ENCODE data around the gene CRADD. TPM values are rescaled to one million over a fixed set of nuclear protein-coding genes. Genes with fewer than 3 reads are reported as not detected.
"Not testable (repeated sequence)": the region's sequence is repeated elsewhere in the genome, so short reads cannot be mapped to it uniquely, and the experiment has no call there.

Gene CRADD
- polyA plus RNA-seq, result 10 to 100 TPM; 10.9 to 14.6 (median 13.0) TPM

DNA sequence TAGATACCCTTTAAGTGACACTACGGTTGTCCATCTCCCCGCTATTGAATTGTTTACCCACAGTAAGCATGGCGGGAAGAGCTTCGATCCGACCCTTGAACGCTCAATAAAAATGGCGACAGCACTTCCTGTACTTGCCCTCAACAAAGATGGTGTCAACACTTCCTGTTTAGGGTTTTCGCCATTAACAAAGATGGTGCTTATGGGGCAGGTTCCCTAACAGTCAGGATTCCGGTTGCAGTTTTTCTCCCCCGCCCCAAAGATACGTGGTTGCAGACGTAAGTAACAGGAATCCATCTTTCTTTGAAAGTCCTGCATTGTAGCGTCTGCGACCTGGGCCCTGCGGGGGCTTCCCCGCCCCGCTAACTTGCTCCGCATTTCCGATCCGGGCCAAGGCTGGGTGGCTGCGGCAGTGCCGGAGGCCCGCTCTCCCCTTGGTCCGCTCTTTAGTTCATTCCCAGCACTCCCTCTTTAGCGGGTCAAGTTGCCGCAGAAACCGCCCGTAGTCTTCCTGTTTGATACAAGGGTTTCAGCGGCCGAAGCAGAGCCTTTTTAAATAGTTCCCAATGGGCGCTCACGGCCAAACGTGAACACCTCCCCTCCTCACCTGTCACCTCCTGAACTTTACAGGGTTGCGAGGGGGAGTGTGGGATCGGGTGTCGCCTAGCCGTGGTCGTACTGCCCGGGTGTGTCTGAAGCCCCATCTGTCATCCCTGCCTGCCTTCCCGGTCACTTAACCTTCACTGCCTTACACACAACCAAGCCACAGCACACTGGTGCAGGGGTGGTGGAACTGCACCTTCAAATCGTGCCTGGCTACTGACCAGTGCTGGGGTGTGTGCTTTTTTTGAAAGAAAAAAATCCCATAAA is at the start of gene CRADD:
TSS of gene CRADD (plus strand) at position 181 of the 870 bp plus-strand sequence.
- H3K27ac ChIP-seq (ENCODE audit: low read depth, low read length), result peak within 1 kb of the TSS; percentile 95
- WGBS, 3 donors, result 0 to 1% (median 1%) methylated on average over 41 of the region's 41 CpGs

DNA sequence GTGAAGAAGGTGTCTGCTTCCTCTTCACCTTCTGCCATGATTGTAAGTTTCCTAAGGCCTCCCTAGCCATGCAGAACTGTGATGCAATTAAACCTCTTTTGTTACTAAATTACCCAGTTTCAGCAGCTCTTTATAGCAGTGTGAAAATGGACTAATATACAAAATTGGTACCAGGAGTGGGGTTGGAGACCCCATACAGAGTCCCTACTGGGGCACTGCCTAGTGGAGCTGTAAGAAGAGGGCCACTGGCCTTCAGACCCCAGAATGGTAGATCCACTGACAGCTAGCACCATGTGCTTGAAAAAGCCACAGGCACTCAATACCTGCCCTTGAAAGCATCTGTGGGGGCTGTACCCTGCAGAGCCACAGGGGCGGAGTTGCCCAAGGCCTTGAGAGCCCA is 44.8 kb upstream of the CRADD start:
- WGBS, 3 donors, result 97 to 100% (median 100%) methylated on average over 1 of the region's 1 CpG
- no peak overlapping the region for H3K27ac ChIP-seq (ENCODE audit: low read depth, low read length)

DNA sequence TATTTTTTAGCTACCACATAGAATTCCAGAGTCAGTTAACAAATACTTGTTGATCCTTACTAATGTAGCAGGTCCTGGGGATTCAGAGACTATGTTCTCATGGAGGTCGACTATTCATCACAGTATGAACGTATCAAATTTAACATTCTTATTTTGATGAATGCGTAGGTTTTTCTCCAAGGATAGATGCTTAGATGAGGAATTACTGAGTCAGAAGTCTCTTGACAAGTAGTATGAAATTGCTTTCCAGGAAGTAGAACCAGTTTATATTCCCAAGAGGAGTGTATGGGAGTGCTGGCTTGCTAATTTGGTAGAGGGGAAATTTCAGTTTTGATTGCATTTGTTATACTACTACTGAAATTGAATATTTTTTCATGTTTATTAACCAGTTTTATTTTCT is 42.8 kb upstream of the CRADD start:
- 66 to 86% (median 70%) methylated on average over 3 of the region's 3 CpGs for WGBS, 3 donors
- H3K27ac ChIP-seq (ENCODE audit: low read depth, low read length), result no peak overlapping the region

DNA sequence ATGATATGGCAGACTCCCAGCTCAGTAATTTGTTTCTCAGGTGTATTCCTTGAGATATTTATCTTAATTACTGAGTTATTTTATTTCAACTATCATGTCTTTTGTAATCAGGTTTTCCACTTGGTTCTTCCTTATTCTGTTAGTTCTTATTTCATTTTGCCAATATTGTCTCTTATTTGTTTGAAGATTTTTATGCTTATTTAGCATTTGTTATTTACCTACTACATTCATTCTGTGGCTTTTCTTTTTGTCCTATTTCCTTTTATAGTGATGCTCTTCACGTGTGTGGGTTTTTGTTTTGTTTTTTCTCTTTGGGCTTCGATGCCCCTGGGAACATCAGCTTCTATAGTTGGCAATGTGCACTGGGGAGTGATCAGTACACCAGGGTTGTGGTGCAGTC is 40.5 kb upstream of the CRADD start:
- WGBS, 3 donors, result 83 to 87% (median 84%) methylated on average over 2 of the region's 2 CpGs
- no peak overlapping the region for H3K27ac ChIP-seq (ENCODE audit: low read depth, low read length)

DNA sequence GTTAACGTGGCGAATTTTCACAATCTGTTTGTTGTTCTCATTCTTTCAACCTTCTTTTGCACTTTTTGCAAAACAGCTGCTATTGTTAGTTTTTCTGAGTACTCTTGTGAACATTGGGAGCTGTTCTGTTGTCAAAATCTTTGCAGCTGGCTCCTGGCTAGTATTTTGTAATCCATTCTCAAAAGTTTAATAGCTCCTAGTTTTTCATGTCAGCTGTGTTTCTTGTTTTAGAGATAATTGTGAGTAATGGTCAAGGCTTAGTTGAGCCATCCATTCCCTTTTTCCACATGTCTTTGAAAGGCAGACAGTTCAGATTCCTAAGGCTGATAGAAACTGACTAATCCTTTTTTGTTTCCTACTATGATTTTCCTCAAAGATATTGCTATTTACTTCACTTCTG is 39.1 kb upstream of the CRADD start:
- 78 to 86% (median 82%) methylated on average over 2 of the region's 2 CpGs for WGBS, 3 donors

DNA sequence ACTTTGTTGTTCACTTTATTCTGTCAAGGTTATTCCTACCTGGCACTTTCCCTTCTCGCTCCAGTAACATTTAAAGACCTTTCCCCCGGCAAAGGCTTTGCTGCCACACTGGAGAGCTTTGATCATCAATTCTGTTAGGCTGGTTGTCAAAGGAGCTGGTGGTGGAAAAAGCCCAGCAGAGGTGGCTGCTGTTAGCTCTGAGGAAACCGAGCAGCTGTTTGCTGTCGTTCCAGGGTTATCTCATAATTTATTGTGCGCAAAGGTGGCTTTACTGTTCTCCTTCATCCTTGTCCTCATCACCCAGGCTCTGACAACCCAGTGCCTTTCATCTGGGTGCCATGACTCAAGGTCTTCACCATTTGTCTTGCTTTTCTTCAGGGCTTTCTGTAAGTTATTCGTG is 38.2 kb upstream of the CRADD start:
- WGBS, 3 donors, result 21 to 69% (median 68%) methylated on average over 6 of the region's 6 CpGs
- H3K27ac ChIP-seq (ENCODE audit: low read depth, low read length), result no peak overlapping the region

More for the DNA sequence above, 39.1 kb upstream of the CRADD start:
- no peak overlapping the region for H3K27ac ChIP-seq (ENCODE audit: low read depth, low read length)

DNA sequence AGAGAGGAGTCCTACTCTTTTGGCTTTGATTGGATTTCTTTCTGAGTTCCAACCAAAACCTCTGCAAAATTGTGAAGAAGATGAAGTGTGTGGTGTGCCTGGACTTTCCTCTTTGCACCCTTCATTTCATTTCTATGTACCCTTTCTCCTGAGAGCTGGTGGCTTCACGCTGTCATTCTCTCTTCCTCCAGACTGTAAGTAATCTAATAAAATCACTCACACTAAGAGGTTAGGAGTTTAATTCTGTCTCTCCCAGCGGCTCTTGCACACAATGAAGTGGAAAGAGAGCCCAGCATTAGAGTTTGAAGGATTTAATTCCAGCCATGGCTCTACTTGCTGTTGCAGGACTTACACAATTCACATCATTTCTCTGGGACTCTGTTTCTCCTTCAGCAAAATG is 37.8 kb upstream of the CRADD start:
- WGBS, 3 donors, result 69 to 85% (median 79%) methylated on average over 2 of the region's 2 CpGs
- no peak overlapping the region for H3K27ac ChIP-seq (ENCODE audit: low read depth, low read length)

DNA sequence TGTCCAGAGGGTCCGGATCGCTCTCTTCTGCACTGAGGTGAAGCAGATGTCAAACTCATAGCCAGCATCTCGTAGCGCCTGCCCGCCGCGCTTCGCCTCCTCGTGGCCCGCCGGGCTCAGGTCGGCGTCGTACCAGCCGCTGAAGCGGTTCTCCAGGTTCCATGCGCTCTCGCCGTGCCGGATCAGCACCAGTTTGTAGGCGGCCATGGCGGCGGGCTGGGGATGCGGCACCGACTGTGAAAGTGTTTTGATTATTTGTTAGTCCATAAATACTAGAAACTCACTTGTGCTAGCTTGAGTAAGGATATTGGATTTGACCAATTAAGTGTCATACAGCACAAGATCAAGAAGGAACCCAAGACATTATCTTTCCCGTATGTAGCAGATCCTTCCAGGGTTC is 35.8 kb upstream of the CRADD start:
- H3K27ac ChIP-seq (ENCODE audit: low read depth, low read length), result not testable (repeated sequence)
- 97 to 99% (median 98%) methylated on average over 8 to 10 of the region's 26 CpGs for WGBS, 3 donors

DNA sequence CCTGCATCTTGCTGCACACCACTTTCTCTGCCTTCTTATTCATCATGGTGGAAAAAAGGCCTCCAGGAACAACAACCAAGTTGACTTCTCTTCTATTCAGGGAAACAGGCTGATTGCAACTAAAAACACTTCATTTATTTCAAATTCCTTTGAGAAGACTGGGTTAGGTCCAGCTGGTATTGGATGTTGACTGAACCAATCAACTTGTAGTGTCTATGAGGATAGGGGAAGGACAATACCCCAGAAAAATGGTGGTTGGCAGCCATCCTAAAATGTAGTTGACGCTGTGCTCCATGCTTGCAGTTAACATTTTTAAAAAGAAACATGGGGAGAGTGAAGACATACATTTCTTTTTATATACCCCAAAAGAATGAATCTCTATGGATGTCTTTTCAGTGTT is 34.4 kb upstream of the CRADD start:
- WGBS, 3 donors, result 86 to 100% (median 95%) methylated on average over 1 of the region's 1 CpG

DNA sequence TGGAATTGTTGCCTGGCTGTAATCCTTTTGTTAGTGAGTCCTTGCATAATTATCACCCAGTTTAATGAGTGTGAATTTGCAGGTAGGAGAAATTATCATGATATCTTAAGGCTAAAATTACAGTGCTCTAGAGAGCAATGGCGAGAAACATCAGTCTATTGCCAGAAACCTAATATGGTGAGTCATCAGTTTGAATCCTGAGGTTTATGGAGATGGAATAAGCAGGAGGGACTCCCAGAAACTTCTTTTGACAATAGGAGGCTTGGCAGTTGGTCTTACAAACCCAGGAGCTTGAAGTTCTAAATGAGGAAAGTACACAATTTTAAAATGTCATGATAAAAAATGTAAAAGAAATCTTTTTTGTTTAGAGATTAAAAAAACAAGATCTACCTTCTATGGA is 31.5 kb upstream of the CRADD start:
- WGBS, 3 donors, result 78 to 85% (median 81%) methylated on average over 1 of the region's 1 CpG
- H3K27ac ChIP-seq (ENCODE audit: low read depth, low read length), result no peak overlapping the region

More for the DNA sequence above, 34.4 kb upstream of the CRADD start:
- H3K27ac ChIP-seq (ENCODE audit: low read depth, low read length), result no peak overlapping the region

DNA sequence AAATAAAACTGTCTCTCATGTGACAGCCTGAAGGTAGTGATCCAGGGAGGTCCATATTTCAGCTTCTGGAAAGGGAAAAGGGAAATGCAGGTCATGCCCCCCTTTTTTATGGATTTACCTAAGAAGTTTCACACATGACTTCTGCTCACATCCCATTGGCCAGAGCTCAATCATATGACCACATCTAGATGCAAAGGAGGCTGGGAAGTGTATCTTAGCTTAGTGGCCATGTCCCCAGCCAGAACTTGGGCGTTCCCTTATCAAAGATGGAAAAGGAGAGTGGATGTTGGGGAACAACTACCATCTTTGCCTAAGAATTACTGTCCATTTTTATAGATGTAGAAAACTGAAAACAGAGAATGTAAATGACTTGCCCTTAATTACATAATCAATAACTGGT is 26.5 kb upstream of the CRADD start:
- WGBS, 3 donors, result 84 to 98% (median 94%) methylated on average over 1 of the region's 1 CpG
- no peak overlapping the region for H3K27ac ChIP-seq (ENCODE audit: low read depth, low read length)

DNA sequence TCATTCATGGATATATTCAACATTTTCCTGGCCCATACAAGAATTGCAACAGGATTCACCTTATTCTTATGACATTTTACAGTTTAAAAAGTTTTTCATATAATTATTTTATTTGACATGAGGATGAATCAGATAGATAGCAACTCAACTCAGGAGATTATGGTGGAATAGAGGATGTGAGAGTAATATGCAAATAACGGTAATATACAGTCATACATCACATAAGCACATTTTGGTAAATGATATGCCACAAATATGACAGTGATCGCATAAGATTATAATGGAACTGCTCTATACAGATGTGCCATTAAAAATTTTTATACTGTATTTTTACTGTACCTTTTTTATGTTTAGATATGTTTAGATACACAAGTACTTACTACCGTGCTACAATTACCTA is 24.1 kb upstream of the CRADD start:
- WGBS, 3 donors, result 96 to 97% (median 97%) methylated on average over 3 of the region's 3 CpGs
- H3K27ac ChIP-seq (ENCODE audit: low read depth, low read length), result no peak overlapping the region

DNA sequence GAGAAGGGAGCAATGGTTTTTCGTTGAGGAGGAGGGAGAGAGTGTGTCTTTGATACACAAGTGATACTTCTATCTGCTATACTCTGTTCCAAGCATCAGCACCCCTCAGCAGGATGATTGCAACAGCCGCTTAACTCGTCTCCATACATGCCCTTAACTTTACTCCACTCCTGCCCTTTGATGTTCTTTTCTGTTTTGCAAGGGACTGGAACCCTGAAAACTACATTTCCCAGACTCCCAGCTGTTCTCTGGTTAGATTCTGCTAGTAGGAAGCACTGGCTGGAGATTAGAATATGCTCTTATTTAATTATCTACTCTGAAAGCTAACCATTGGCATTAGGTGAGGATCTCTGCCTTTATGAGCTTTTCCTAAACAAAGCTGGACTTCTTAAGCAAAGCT is 23.5 kb upstream of the CRADD start:
- WGBS, 3 donors, result 78 to 83% (median 79%) methylated on average over 3 of the region's 3 CpGs

DNA sequence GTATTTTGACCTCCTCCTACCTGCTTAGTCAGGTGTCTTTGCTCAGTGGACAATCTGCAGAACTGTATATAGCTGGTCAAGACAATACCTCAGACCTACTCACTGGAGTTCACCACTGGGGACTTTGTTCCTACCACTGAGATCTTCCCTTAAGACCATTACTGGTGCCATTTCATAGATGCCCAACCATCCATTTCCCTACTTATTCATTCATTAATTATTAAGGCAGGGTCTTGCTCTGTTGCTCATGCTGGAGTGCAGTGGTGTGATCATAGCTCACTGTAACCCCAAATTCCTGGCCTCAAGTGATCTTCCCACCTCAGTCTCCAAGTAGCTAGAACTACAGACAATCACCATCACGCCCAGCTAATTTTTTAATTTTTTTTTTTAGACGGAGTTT is 22.8 kb upstream of the CRADD start:
- WGBS, 3 donors, result 96 to 98% (median 97%) methylated on average over 2 of the region's 2 CpGs
- no peak overlapping the region for H3K27ac ChIP-seq (ENCODE audit: low read depth, low read length)

More for the DNA sequence above, 23.5 kb upstream of the CRADD start:
- no peak overlapping the region for H3K27ac ChIP-seq (ENCODE audit: low read depth, low read length)

DNA sequence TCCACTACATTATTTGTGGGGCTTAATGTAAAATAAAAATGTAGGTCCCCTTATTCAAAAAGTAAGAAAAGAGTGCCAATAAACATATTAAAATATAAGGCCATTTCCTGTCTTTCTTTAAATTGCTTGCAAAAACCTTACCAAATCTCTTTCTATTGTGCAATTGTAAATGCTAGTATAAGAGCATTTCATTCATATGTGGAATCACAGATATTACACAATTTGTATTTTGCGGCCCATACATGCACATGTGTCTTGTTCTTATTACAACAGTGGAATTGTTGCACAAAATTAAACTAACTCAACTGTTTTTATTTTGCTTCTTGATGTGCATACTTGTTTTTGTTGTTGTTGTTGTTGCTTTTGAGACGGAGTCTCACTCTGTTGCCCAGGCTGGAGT is 20.1 kb upstream of the CRADD start:
- H3K27ac ChIP-seq (ENCODE audit: low read depth, low read length), result no peak overlapping the region
- WGBS, 3 donors, result 69 to 100% (median 72%) methylated on average over 2 of the region's 2 CpGs

DNA sequence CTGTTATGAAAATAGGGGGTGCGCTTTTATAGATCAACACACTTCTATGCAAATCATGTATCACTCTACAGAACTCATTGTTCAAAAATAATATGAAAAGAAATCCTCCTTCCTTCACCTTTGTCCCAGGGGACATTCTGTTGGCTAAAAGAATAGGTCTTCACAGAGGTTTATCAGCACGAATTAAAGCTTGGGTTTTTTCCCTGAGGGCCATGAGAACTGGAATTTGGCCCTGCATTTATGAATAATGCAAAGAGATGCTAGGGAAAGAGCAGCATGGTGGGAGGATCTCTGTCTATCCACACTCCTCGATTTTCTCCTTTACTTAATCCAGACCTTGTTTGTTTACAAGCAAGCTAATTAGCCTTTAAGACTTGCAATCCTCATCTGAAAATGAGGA is 16.2 kb upstream of the CRADD start:
- no peak overlapping the region for H3K27ac ChIP-seq (ENCODE audit: low read depth, low read length)
- 63 to 71% (median 66%) methylated on average over 3 of the region's 3 CpGs for WGBS, 3 donors

DNA sequence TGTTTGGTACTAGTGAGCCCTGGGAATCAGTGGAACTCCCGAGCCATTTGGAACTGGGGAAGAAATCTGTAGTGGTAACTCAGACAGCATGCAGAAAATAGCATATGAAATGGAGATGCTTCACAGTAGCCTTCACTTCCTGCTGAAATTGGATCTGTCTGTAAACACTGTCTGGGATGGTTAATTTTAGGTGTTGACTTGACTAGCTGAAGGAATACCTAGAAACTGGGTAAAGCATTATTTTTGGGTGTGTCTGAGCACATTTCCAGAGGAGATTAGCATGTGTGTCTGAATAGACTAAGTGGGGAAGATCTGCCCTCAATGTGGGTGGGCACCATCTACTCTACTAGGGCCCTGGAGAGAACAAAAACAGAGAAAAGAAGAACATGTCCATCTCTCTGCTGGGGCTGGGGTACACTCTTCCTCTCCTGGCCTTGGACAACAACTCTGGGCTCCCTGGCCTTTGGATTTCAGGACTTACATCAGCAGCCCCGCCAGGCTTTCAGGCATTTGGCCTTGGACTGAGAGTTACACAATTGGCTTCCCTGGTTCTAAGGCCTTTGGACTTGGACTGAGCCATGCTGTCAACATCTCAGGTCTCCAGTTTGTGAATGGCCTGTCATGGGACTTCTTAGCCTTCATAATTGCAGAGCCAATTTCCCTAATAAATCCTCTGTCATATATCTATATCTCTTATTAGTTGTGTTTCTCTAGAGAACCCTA is 14.0 kb upstream of the CRADD start:
- no peak overlapping the region for H3K27ac ChIP-seq (ENCODE audit: low read depth, low read length)
- WGBS, 3 donors, result 56 to 87% (median 85%) methylated on average over 2 of the region's 2 CpGs

DNA sequence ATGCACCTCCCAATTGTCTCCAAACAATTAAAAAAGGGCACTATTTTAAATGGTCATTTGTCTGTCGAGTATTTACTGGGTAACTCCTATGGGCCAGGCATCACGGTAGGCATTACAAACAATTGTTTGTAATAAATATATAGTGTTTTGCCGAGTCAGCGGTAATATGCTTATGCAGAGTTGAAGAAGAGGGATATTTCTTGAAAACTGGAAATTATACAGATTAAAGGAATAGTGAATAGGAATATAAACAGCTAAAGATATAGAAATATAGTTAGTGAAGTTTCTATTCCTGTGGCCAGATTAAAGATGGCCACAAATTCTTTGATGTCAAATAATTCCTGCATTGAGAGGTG is 13.5 kb upstream of the CRADD start:
- WGBS, 3 donors, result 94 to 97% (median 94%) methylated on average over 4 of the region's 4 CpGs
- no peak overlapping the region for H3K27ac ChIP-seq (ENCODE audit: low read depth, low read length)

DNA sequence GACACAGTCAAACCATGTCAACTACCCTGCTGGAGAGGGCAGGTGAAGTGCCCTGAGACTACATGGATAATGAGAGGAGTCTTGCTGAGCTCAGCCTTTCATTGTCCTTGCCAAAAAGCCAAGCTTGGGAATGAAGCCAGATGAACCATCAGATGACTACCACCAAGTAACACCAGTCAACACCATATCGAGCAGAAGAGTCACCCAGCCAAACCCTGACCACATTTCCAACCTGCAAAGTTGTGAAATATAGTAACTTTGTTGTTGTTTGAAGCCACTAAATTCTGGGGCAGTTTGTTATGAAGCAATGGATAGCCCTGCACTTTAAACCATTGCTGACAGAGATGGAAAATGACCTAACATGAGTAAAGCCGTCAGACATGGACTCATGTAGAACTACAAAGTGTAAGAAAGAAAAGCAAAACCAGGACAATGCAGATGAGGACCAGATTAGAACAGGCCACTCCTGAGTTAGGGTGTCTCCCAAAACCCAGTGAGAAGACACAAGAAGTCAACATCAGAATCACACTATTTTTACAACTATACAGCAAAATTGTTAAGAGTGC is 12.5 kb upstream of the CRADD start:
- H3K27ac ChIP-seq (ENCODE audit: low read depth, low read length), result no peak overlapping the region
- 78 to 82% (median 81%) methylated on average over 2 of the region's 2 CpGs for WGBS, 3 donors
